OCI-M2 (cell line): ENCODE measurements around the gene PPP2R1A.
"Not testable (repeated sequence)": the region's sequence is repeated elsewhere in the genome, so short reads cannot be mapped to it uniquely, and the experiment has no call there.

Experiments
- DNase-seq: peaks from one replicate; lab custom pipeline; 2025; ENCODE audit not compliant: unreplicated experiment; lab: John Stamatoyannopoulos, UW

PPP2R1A gene

GRCh38 chr19:52200044-52200443 lies 10.2 kb downstream of the PPP2R1A start:
- no peak for DNase-seq

GRCh38 chr19:52200755-52201391 lies 11.0 kb downstream of the PPP2R1A start:
- not testable (repeated sequence) for DNase-seq

GRCh38 chr19:52206481-52206880 lies 16.6 kb downstream of the PPP2R1A start:
- no peak for DNase-seq

GRCh38 chr19:52211203-52211602 lies 21.4 kb downstream of the PPP2R1A start:
- no peak for DNase-seq

- DNase-seq = no peak
These were observed 22.2 kb downstream of the PPP2R1A start for GRCh38 chr19:52211926-52212571.

GRCh38 chr19:52212572-52213255 lies 22.9 kb downstream of the PPP2R1A start:
- no peak for DNase-seq

GRCh38 chr19:52214241-52214640 lies 24.4 kb downstream of the PPP2R1A start:
- DNase-seq = no peak

DNA sequence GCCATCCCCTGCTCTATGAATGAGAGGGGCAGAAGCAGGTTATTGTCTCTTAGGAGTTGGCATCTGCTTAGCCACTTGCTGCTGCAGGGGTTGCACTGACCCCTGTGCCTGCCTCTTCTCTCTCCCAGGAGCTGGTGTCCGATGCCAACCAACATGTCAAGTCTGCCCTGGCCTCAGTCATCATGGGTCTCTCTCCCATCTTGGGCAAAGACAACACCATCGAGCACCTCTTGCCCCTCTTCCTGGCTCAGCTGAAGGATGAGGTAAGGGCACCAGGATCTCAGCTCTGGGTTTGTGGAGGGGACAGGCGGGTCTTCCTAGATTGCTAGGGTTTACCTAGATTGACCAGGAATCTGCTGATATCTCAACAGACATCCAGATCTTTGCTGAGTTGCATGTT lies 26.5 kb downstream of the PPP2R1A start:
- DNase-seq = no peak

- no peak for DNase-seq
These were observed 27.7 kb downstream of the PPP2R1A start for GRCh38 chr19:52217576-52217975.

DNA sequence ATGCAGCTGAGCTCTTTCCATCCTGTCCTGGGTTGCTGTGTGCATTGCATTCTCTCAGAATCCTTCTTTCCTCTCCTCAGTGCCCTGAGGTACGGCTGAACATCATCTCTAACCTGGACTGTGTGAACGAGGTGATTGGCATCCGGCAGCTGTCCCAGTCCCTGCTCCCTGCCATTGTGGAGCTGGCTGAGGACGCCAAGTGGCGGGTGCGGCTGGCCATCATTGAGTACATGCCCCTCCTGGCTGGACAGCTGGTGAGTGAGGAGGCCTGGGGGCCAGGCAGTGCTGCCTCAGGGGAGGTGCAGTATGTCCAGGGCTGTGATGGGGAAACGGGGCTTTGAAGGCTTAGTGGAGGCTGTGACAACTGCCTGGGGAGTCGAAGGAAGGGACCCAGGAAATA lies 29.8 kb downstream of the PPP2R1A start:
- no peak for DNase-seq

DNA sequence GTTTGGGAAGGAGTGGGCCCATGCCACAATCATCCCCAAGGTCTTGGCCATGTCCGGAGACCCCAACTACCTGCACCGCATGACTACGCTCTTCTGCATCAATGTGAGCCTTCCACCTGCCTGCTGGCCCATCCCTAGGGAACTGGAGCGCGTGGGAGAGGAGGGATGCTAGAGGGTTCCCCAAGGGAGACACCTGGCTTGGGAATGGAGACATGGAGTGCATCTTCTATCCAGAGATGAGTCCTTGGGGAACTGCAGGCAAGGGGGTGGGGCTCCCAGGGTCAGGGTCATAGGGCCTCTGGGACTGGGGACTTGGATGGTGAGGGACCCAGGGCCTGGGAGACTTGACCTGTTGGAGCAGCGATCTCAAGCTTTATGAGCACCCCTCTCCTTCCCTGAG lies 31.2 kb downstream of the PPP2R1A start:
- DNase-seq = no peak

- DNase-seq = no peak
These were observed 32.1 kb downstream of the PPP2R1A start for GRCh38 chr19:52221831-52222375.

DNA sequence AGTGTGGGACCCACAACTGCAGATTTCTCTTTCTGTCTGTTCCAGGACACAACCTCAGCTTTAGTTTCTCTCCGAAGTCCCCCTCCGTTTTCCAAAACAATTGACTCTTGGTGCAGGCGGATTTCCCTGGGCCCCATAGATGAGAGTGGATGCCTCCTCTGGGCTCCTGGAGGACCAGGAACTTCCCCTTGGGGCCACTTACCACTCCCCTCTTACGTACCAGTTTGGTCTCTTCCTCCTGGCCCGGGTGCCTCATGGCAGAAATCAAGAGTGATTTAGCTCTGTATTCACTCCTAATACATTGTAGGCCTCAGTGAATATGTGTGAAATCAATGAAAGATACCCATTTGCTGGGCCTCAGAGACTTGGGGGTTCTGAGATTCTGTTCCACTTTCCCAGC lies 34.4 kb downstream of the PPP2R1A start:
- DNase-seq = no peak

GRCh38 chr19:52226652-52227051 lies 36.8 kb downstream of the PPP2R1A start:
- DNase-seq = no peak

DNA sequence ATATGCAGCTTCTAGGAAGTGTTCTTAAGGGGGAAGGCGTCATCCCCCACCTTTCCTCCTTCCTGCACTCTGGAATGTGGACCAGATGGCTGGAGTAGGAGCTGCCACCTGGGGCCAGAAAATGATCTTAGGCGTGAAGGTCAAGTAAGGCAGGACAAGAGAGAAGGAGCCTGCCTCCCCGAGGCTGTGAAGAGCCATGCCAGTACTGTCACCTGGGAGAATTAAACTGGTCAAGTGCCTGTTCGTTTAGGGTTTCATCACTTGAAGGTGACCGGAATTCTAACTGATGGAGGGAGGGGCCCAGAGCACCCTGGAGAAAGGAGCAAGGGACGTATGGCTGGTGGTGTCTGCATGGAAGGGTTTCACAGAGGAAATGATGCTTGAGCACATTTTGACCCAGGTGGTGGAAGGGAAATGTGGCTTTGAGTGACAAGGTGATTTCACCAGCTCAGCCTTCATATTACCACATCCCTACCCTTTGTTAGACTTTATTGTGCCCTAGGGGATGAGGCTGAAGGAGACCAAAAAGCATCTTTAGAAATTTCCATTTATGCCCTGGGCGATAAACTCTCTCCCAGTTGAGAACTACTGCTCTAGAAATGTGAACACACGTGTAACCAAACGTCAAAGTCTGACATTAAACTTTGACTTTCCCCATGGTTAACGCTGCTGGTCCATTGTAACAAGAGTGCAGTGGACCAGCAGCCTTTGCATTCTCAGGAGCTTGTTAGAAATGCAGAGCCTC lies 37.5 kb downstream of the PPP2R1A start:
- no peak for DNase-seq

DNA sequence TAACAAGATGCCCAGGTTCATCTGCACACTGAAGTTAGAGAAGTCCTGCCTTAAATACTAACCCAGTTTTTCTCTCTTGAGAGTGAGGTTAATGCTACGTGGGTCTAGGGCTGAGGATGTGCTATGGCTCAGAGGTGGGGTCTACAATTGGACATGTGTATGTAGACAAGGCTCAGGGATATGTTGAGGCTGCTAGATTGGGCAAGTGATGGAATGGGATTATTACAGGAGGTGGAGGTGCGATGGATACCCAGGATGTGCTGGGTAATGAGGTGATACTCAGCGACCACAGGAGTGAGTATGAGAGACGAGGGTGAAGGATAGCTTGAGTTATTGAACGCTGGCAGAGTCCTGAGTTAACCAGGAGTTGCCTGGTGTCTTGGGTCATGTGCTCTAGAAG lies 38.1 kb downstream of the PPP2R1A start:
- no peak for DNase-seq

GRCh38 chr19:52229524-52229923 lies 39.7 kb downstream of the PPP2R1A start:
- no peak for DNase-seq

- DNase-seq = no peak
These were observed 40.8 kb downstream of the PPP2R1A start for GRCh38 chr19:52230685-52231084.

DNA sequence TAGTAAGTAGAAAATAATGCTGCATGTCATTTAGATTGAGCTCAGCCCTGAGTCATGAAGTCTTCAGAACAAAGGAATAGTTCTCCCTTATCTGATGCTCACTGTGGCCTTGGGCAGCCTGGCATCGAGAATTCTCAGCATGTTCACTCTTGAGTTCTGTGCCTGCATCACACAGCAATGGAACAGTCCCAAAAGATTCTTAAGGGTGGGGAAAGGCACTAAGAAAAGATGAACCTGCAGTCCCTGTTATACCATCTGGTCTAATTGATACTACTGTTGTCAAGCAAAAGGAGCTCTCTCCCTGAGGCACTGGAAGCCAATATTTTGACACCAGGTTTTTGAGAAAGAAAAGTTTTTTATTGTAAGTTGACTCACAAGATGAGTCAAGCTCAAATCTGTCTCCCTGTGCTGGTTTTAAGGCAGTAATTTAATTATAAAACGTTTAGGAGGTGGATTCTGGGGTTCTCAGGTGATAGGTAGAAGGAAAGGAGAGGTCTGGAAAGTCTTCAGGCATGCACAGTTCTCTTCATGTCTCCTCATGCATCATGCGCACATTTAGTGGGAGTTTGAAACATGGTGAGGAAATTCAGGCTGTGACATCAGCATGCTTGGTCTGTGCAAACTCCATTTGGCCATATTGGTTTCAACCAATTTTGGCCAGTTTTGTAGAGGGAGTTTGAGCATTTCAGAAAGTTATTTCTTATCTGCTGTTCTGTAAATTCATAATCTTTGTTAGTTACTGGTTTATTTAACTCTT lies 41.5 kb downstream of the PPP2R1A start:
- DNase-seq = no peak

DNA sequence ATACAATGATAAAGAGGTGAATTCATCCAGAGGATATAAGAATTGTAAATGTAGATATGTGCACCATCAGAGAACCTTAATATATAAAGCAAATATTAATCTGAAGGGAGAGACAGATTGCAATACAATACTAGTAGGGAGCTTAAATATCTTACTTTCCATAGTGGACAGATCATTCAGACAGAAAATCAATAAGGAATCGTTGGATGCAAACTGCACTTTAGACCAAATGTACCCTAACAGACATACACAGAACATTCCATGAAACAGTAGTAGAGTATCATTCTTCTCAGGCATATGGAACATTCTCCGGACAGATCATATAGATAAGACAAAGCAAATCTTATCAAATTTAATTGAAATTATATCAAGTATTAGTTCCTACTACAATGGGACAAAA lies 44.6 kb downstream of the PPP2R1A start:
- DNase-seq = no peak

DNA sequence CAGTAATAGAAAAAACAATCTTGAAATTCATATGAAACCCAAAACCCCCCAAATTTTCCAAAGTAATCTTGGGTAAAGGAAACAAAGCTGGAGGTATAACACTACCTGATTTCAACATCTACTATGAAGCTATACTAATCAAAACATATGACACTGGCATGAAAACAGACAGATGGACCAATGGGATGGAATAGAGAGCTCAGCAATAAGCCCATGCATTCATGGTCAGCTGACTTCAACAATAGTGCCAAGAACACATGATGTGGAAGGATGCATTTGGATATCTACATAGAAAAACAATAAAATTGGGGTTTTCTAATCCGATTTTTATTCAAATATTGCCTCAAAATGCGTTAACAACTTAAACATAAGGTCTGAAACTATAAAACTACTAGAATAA lies 47.3 kb downstream of the PPP2R1A start:
- DNase-seq = no peak
